Measurements from ENCODE around the gene THSD4.

Gene THSD4

DNA sequence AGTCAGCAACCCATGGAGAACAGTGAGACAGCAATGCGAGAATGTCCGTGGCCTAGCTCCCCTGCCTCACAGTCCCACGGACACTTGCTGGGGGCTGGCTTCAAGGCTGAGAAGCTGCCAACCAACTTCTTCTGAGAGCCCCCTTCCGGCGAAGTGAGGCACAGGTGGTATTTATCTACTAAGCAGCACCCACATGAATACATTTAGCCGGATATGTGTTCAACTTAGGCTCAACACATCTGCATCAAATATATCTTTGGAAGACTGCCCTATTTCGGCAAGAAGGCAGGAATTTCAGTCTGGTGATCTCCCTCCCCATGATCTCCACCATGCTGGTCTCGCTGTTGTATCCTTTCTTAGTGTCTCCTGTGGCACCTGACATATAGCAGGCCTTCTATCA is 354.1 kb downstream of the THSD4 start:
- no peak for DNase-seq

DNA sequence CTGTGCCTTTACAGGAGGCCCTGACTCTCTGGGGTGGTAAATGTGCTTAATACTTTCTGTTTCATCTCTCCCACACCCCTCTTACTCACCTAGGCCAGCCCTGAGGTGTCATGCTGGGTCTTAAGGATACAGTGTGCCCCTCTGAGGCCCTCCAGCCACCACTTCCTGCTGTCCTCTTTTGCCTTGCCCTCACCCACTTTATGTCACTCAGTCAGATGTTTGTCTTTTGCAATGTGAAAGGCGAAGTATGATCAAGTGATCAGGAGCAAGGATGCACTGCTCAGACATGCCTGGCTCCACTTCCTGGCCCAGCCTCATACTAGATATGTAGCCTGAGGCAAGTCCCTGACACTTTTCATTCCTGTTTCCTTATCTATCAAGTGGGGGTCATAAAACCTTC is 356.1 kb downstream of the THSD4 start:
- no peak for DNase-seq

DNA sequence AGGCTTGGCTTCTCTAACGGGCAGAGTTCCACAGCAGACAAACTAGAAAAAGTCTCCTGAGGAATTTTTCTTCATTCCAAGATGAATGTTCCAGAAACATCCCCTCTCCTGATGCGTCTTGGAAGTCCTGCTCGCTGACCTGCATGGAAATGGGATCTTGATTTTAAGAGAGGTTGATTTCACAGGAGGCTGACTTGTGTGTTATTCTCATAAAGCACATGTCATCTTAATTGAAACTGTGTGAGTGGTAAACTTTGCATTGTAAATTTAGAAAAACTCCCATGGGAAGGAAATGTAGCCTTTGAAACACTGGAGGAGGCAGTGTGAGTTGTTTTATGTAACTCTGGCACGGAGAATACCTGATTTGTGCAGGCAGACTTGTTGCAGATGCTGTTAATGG is 357.3 kb downstream of the THSD4 start:
- no peak for DNase-seq

DNA sequence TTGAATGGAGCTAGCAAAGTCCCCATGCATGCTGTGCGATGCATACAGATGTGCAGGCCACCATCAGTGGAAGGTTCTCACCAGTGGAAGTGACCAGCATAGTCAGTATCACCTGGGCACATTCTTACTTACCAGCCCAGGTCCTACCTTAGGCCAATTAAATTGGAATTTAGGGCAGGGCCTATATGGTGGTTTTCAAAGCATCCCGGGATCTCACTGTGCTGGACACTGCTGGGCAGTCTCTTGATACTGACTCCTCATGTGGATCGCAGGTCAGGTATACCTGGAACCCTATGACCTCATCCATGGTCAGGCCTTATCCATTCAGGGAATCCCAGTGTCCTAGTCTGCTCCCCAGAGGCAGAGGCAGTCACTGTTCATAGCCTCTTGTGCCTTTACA is 358.5 kb downstream of the THSD4 start:
- no peak for DNase-seq

DNA sequence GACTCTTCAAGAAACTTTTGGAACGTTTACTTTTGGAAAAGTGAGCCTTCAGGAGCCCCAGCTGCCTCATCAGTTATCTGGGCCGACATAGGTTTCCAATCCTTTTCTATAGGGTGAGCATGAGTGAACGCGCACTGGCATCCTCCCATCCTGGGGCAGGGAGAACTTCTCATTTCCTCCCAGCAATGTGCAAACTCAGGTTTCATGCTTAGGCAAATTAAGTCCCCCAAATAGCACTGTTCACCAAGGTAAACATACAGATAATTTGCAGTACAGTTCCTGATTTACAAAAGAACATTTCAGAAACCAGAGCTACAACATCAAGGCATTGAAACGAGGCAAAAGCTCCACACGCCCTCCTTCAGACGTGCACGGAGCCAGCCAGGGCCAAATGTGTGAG is 361.6 kb downstream of the THSD4 start:
- DNase-seq, result no peak

DNA sequence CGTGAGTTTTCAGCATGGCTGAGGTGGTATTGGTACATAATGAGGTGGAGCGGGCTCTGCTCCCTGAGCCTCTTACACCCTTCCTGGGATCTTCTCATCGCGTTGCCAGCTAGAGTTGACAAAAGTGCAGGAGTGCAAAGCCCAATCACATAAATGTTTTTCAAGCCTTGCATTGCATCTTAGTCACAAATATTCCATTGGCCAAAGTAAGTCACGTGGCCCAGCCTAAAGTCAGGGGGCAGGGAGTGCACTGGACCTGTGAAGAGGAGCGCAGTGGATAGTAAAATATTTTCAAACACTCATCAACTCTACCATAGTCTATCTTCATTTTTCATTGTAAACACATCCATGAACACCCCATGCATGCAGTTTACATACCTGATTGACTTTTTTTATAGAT is 365.3 kb downstream of the THSD4 start:
- DNase-seq, result no peak

DNA sequence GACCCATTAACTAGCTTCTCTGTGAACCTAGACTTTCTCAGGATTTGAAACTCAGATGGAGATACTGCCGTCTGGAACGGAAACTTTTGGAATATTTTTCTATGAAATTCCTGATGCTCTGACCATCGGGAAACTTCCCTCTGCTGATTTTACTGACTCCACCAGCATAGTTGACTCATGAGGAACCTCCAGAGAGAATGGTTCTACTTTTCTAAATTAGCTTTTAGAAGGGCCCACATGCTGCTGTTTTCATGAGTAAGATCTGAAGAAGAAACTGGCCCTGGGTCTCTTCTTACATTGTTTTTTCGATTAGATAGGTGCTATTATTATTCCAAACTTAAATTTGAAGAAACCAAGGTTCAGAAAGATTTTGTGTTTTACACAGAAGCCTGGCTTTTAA is 368.8 kb downstream of the THSD4 start:
- DNase-seq, result no peak

DNA sequence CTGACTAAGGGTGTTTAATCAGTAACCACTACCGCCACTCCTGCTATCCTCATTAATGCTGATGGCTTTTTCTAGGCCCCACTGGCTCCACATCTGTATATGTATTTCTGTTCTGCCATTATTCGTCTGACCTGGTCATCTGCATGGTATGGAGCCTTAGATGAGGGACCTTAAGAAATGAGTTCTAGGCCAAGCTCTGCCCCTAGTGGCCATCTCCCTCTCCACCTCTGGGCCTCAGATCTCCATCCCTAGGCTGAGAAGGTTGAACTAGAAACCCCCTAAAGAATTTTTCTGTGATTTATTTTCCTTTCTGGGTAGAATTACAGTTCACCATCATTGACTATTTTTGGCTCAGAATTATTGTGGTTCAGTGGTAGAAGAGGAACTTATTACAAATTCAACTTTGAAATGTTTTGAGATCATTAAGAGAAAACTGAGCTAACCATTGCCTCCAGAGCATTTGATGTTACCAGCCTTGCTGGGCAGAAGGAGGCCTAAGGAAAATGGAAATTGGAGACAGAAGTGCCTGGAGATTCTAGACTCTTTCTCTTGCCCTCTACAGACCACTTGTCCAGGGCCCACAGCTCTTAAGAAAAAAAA is 369.9 kb downstream of the THSD4 start:
- DNase-seq, result no peak

DNA sequence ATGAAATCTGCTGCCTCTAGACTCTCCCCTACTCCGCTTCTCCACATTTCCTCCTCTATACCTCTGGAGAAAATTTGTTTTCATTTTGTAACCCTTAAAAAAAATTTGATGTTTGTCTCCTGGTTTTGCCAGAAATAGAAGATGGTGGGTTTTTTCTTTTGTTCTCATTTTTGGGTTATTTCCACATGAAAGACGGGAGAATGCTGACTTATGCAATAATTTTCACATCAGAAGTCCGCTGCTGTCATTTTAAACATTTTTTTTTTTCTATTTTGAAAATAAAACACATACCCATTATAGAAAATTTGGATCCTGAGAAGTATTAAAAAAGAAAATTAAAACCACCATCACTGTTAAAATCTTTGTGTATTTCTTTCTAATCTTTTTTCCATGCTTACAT is 374.3 kb downstream of the THSD4 start:
- DNase-seq, result no peak

DNA sequence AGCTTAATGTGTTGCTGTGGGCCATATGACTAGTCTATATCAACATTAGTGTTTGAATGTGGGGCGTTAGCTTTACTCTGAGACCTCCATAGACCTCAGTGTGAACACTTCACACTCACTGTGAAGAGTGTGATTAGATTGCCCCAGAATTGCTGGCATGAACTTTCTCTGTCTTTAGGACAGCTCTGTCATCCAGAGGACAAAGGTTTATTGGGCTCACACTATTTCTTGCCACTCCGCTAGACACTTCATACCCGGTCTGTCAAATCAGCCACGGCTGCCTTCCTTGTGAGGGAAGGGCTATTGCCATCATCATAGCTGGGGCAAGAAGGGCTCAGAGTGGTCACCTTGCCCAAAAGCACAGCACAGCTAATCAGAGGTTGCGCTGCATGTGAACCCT is 378.3 kb downstream of the THSD4 start:
- no peak for DNase-seq

DNA sequence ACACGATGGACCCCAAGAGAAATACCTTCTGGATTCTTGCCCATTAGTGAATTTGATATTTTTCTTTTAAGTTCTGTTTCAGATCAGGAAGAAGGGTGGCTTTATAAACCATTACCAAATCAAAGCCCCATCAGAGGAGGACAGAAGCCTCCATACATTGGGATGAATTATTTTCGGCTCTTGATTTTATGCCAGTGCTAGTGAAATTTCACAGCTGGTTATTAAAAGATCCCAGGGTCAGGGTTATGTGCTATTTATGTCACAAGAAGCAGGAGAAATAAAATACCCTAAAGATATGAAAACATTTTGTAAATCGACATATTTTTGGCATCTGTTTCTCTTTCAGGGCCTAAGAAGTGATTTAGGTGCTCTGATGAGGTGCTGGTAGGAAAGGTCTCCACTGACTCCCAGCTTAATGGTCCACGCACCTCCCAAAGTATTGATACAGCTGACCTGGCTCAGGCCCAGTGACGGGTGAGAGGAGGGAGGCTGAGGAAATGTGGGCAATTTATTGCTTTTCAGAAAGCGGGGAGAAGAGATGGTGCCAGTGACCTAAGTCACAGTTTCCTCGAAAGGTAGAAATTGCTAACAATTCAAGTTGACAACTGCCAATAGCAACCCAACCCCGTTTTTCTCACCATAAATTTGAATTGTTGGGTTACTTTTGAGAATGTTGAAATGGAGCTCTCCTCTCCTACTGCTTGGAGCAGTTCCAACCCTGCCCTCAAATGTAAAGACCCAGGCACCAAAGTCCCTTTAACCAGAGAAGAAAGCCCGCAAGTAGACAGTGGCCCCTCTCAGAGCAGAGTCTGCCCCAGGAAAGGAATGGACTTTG is 379.5 kb downstream of the THSD4 start:
- no peak for DNase-seq

DNA sequence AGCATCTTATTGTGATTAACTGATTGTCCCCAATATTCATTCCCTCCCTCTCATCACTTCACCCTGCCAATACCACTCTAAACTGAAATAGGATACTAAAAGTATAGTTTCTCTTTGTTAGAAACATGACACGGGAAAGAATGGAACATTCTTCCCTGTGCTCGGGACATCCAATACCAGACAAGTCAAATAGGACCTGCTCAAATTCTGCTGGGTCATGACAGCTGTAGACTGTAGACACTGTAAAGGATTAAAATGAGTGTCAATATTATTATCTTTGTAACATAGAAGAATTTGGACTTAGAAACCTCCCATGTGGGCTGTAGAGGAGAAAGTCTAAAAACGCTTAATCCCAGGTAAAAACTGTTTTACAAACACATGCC is 380.1 kb downstream of the THSD4 start:
- DNase-seq, result no peak

DNA sequence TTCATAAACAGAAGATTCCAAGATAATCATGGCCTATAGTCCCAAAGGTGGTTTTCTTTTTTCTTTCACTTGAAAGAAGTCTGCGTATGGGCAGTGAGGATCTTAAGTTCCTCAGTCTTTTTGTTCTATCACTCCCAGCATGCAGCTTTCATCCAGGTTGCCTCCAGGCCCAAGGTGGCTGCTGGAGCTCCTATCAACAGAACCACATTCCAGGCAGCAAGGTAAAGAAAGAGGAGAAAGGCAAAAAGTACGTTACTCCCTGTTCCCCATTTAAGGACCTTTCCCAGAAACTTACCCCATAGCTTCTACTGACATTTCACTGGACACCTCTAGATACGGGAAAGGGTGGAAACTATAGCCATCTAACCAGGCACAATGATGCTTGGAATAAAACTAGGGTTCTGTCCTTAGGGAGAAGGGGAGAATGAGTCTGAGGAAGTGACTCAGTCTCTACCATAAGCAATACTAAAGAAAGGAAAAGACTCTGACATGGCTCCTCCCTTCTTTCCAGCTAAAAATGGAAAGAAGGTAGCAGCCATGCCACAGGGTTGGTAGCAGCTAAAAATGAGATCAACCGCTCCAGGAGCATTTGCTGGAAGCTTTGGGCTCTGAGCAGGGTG is 381.2 kb downstream of the THSD4 start:
- no peak for DNase-seq

DNA sequence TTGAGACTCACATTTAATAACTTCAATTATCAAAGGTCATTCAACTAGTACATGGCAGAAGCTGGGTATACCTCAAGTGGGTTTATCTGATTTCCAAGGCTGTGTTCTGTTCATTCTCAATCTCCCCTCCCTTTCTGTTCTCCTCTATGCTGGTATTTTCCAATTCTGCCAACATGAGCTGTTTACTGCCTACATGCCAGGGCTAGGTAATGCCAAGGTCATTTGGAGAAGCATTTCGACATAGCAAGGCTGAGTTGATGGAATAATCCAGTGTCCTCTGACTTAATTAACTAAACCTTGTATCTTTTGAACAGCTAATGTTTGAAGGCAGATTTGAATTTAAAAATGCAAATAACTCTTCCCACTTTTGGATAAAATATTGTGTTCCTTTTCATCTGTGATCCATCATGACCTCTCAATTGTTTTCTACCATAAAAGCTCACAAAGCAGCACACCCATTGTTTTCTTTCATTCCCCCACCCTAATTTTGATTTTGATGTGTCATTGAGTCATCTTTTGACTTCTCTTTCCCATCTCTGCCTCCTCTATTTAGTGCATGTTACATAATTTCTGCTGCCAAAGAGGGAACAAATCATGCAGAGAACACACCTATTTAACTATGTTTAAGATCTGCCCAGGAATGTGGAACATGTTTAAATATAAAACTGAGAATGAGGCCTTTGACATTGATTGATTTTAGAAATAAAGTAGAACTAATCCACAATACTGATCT is 386.2 kb downstream of the THSD4 start:
- no peak for DNase-seq

DNA sequence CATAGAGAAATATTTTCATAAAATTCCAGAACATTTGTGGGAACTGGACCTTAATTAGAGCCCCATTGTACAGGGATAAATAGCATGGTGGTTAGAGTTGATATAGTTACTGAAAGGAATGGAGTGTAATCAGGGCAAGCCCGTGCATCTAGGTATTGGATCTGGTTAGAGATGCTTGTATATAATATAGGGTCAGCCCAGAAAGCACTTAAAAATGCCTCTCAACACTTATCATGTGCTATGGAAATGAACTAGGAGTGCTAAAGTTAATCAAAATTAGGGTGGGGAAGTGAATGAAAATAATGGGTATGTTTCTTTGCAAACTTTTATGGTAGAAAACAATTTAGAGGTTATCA is 386.8 kb downstream of the THSD4 start:
- no peak for DNase-seq

DNA sequence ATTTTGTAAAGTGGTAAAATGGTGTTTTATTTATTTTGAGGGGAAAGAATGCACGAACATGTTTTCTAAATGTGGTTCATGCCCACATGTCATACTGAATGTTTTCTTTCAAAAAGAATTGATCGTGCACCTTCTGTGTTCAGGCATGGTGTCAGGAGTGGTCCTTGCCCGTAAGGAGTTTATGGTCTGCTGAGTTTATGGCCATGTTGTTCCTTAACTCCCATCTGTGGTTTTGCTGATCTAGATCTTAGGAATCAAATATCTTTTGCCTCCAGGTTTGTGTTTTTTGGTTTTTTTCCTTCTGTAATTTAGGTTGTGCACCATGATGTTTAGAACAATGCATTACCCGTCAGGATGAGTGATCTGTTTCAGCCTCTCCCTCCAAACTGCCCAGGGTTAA is 390.7 kb downstream of the THSD4 start:
- no peak for DNase-seq

DNA sequence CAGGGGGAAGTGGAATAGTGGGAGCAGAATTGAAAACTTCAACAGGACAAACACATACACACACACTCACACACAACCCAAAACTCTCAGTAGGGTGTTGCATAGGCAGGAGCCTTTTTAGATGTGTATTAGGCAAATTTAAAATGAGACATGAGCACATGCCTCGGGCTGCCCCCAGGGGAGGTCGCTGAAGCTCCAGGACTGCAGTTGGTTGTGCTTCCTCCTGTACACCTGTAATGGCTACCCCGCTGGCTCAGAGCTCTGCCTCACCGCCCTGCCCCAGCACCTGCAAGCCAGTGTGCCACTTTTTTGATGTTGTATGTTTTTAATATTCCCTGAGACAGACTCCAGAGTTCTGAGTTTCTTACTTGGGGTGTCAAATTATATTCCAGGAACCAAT is 391.7 kb downstream of the THSD4 start:
- DNase-seq, result no peak

DNA sequence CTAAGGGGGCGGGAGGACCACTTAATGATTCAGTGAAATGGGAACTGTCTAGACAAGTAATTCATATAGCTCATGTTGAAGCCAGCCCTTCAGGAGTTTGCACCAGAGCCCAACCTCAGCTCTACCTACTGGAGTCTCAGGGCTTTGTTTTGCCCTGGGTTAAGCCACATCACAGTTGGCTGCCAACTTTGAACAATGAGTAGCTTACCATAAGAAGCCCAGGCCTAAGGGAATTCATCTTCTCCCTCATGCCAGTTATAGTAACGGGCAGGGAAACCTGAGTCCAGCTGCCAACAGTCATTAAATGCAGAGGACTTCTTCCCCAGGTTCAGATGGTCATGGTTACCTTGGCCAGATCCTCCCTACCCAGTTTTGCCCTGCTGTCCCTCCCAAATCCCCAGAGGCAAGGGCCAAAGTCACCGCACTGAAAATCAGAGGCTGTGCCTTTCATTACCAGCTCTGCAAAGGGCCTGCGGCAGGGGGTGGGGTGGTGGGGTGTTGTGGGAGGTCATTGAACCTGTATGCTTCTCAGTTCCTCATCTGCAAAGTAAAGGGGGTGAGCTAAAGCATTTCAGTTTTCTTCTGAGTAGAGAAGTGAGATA is 392.9 kb downstream of the THSD4 start:
- no peak for DNase-seq

DNA sequence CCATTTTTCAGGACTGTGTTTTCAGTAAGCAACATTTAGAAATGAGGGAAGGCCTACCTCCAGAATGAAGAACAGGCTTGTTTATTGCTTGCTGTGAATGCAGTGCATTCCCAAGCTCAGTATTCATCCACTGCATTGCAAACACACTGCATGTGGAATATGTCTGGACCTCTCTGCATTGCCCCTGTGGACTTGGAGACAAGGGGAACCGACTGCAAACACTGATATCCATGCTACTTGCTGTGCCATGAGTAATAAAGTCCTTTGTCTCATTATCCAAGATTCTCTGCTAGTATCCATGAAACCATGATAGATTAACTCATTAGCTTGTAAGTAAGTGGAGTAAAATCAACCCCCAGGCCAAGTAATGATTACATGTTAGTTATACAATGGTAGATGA is 393.9 kb downstream of the THSD4 start:
- DNase-seq, result no peak

DNA sequence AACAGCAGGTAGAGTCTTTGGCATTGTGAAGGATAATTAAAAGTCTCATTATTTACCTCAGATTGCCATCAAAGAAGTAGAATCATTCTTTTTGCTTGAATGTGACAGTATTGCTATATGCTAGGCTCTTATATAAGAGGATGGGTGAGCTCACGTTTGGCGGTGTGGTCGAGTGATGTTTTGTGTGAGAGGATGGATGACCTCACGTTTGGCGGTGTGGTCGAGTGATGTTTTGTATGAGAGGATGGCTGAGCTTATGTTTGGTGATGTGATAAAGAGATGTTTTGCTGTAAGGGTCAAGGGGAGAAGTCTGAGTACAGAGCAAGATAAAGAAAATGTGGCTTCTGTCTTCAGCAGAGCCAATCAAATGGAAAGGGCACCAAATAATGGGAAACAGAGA is 395.5 kb downstream of the THSD4 start:
- DNase-seq, result no peak

DNA sequence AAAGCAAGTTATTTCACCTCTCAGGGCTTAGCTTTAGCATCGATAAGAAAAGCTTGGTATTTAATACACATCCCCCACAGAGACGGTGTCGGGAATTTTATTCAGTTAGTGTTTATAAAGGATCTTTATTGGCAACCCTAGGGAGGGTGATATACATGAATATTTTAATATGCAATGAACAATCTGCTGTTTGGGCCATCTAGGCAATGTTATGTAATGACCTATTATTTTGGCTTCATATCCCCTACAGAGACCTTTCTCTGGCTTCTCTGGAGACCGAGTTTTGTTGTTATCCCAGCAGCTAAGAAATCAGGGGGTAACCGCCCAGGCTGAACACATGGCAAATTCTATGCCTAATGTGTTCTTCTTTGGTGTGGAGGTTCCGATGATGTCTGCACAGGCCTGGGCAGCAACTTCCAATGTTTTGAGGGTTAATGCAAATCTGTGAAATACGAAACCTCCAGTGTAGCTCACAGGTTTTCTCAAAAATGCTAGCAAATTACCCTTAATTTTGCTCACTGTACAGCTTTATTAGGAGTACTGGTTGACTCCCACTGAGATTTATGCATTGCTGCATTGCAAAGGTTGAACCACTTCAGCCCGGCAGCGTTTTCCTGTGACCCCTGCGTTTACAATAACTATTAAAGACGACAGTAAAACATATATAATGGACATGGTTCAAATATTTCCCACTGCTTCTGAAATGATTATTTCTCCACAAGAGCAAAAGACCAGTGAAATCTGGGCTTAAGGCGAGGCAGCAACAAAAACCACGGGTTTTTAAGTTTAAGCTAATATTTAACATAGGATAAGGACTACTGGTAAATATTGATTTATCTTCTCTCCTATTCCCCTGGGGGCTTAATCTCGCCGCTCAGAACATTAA is 396.8 kb downstream of the THSD4 start:
- DNase-seq, result no peak

DNA sequence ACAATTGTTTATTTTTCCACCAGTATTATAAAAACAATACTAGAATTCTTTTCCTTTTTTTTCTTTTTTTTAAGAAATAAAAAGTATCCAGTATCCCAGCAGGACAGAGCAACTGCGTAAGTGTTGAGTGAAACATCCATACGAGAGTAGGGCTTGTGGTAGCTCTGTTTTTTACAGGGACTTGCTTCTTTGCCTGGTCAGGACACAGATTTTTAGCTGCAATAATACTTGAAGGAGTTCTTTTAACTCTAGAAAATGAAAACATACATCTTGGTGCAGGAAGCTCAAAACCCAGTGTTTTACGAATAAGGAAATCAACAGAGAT is 397.4 kb downstream of the THSD4 start:
- no peak for DNase-seq

All from midbrain (tissue), 1 donor.